GM19452 (cell line): ENCODE data around the gene PGBD4.
"Not testable (repeated sequence)": the region's sequence is repeated elsewhere in the genome, so short reads cannot be mapped to it uniquely, and the experiment has no call there.

ENCODE experiments used
- ATAC-seq: cut with Tn5 transposase; IDR thresholded peaks from one replicate; pipeline ENCODE4 v1.9.1; 2021; ENCODE audit not compliant: unreplicated experiment

PGBD4 gene

DNA sequence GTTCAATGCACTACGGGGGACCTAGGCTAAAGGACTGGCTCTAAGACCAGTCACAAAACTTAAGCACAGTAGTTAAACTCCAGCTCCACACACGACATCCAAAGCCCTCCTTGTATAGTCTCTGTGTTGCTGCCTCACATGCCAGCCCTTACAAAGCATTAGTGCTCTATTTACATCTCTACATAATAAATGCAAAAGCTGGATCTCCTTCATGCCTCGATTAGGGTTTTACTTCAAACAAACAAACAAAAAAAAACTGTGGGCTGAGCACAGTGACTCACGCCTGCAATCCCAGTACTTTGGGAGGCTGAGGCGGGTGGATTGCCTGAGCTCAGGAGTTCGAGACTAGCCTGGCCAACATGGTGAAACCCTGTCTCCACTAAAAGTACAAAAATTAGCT is 9.6 kb downstream of the PGBD4 start:
- ATAC-seq, result no peak

GRCh38 chr15:34114215-34114614 is 12.3 kb downstream of the PGBD4 start:
- no peak for ATAC-seq

DNA sequence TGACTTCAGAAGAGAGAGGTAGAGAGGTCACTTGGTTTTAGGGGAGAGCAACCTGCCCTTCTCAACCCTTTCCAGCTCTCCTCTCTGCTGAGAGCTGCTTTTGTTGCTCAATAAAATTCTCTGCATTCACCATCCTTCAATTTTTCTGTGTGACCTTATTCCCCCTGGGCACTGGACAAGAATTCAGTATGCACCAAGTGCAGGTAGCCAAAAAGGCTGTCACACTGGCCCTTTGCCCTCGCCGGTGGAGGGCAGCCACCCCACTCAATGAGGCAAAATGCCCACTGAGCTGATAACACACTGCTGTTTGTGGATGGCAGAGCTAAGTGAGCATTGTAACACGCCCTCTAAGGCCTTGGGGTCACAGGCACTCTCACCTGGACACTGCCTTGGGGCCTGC is 12.9 kb downstream of the PGBD4 start:
- no peak for ATAC-seq

DNA sequence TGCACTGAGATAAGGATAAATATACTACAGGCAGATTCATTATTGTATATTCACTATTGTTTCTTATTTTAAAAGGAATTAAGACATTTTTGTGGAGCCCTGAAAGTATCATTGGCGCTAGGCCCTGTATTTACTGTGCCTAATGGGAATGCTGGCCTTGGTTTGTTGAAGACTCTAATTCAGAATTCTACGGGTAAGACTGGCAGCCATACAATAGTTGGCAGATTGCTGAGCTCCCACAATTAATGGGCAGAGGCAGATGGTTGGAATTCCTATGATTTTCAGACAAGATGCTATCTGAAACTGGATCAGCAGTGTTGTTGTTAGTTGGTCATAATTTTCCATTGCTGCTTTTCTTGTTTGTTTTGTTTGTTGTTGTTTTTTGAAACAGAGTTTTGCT is 14.7 kb downstream of the PGBD4 start:
- no peak for ATAC-seq

DNA sequence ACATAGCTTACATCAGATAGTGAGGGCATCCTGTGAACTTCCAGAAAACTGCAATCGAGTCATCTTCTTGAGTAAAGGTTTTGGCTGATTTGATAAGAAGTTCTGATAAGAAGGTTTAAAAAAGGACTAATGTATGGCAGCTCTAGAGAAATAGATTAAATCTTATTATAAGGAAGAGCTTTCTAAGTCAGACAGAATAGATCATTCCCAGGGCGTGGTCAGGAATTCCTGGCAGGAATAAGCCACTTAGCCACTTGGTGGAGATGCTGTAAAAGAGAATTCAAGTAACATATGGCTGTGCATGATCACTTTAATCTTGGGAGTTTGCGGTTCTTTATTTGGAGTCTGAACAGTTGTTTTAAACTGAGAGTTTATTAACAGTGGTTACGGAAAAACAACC is 17.4 kb downstream of the PGBD4 start:
- no peak for ATAC-seq

DNA sequence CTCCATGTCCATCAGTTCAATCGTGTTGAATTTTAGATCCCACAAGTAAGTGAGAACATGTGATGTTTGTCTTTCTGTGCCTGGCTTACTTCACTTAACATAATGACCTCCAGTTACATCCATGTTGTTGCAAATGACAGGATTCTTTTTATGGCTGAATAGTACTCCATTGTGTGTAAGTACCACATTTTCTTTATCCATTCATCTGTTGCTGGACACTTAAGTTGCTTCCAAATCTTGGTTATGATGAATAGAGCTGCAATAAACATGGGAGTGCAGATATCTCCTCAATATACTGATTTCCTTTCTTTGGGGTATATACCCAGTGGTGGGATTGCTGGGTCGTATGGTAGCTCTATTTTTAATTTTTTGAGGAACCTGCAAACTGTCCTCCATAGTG is 18.5 kb downstream of the PGBD4 start:
- not testable (repeated sequence) for ATAC-seq

GRCh38 chr15:34121786-34122185 is 19.9 kb downstream of the PGBD4 start:
- not testable (repeated sequence) for ATAC-seq

GRCh38 chr15:34122771-34123183 is 20.9 kb downstream of the PGBD4 start:
- no peak for ATAC-seq

DNA sequence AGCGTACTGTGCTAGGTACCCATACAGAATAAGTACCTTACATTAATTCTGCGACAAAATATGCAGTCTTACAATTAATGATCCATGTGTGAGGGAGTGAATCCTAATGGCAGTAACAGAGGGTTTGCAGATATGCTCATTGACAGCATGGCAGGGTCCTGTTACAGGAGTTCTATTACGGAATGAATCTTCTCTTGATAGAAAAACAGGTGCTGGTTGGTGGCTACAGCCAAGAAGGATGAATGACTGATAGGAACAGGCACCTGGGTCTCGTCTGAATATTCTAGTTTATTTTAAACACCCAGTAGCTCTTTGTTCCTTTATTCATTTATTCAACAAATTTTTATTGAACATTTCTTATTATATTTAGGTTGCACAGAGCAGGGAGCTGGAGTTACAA is 22.8 kb downstream of the PGBD4 start:
- ATAC-seq, result no peak

DNA sequence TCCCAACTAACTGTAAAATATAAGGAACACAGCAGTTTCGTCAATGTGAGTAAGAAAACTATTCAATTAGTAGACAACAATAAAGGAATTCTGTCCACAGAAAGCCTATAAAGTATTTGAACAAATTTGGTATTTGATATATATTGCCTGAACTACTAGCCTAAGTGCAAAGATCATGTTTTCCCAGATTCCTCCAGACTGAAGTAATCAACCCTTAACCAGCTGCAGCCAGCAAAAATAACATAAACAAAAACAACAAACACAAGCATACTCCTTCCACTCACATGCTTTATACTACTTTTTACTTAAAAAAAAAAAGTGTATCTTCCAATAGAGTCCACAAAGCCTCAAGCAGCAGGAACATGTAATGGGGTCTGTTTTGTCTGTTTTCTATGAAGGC is 24.1 kb downstream of the PGBD4 start:
- ATAC-seq, result no peak

DNA sequence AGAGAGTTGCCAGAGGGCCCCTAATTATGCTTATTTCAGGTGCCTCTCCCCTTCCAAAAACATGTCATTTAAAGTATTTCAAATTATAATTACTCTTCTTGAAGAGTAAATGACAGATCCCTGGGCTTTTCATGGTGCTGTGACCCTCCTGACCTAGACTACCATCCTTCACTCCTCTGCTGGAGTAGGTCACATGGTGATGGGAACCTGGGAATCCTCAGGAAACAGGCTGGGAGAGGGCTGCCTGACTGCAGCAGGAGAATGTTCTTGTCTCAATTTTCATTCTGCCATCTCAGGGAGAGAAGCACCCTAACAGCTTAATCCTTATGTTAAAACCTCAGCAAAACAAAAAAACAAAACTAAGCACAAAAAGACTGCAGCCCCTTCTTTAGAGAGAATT is 24.6 kb downstream of the PGBD4 start:
- no peak for ATAC-seq

- no peak for ATAC-seq
Observed at GRCh38 chr15:34128898-34129297, 27.0 kb downstream of the PGBD4 start.

DNA sequence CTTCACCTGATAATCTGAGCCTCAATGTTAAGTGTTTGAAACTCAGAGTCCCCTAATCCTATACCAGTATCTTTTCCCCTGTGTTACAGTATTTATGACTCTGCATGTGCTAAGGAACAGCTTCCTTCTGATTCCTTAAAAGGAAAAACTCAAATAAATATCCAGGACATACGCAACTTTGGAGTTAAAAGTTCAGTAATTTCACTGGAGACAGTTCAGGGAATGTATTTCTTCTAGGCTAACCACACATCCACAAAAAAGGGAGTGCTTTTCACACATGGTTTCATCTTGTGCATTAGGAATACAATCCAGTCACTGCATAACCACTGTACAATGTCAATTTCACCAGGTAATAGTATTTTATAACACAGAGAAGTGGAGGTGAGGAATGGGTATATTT is 31.0 kb downstream of the PGBD4 start:
- no peak for ATAC-seq

- ATAC-seq, result no peak
Observed at GRCh38 chr15:34133511-34133910, 31.6 kb downstream of the PGBD4 start.

- ATAC-seq, result no peak
Observed at GRCh38 chr15:34147371-34148140, 45.7 kb downstream of the PGBD4 start.

DNA sequence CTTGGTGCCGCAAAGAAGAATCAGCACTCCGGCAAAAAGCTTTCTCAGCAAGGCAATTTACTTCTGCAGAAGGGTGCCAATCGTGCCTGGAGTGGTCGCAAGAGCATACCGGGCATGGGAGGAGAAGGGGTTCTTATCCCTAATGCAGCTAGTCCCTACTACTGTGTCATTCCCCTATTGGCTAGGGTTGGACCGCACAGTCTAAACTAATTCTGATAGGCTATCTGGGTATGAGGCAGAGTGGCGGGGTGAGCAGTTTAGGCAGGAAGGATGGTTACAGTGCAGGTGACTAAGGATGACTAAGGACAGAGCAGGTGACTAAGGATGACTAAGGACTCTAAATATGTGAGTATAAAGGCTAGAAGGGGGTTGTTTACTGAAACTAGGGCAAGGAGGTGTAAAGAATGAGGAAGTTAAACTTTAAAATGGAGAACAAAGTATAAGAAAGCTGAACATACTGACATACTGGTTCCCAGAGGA is 52.9 kb downstream of the PGBD4 start:
- ATAC-seq, result no peak

- no peak for ATAC-seq
Observed at GRCh38 chr15:34155859-34156258, 54.0 kb downstream of the PGBD4 start.
